CD4-positive, alpha-beta T cell treated with Interferon alpha-2 for 1 hour (primary cell): ENCODE measurements around the gene SPPL2B.

Source experiments
- DNase-seq, 2 donors: peaks; one replicate each; pipeline ENCODE4 v3.0.0-alpha.2; 2020 to 2022

Gene SPPL2B

GRCh38 chr19:2302319-2303210 is 25.9 kb upstream of the SPPL2B start:
- peak in 1 of 2 donors; percentile 59 for DNase-seq

- no peak for DNase-seq
Measured at GRCh38 chr19:2303211-2303798, 25.2 kb upstream of the SPPL2B start.

- no peak for DNase-seq
Measured at GRCh38 chr19:2305452-2306280, 22.8 kb upstream of the SPPL2B start.

GRCh38 chr19:2306281-2306806 is 22.1 kb upstream of the SPPL2B start:
- no peak for DNase-seq

- no peak for DNase-seq
Measured at GRCh38 chr19:2306971-2307370, 21.5 kb upstream of the SPPL2B start.

- no peak for DNase-seq
Measured at GRCh38 chr19:2307518-2308012, 20.9 kb upstream of the SPPL2B start.

GRCh38 chr19:2308114-2308556 is 20.3 kb upstream of the SPPL2B start, which contains the start of gene LINGO3:
Gene LINGO3, minus strand, starts transcription at chr19:2308154. Its CDS starts 16,378 bp downstream, at chr19:2291776.
- DNase-seq, result no peak

- DNase-seq, result no peak
Measured at GRCh38 chr19:2309734-2310362, 18.6 kb upstream of the SPPL2B start.

- DNase-seq, result no peak
Measured at GRCh38 chr19:2311093-2311492, 17.4 kb upstream of the SPPL2B start.

- DNase-seq, result no peak
Measured at GRCh38 chr19:2312820-2313501, 15.5 kb upstream of the SPPL2B start.

GRCh38 chr19:2315121-2315817 is 13.2 kb upstream of the SPPL2B start:
- no peak for DNase-seq

- DNase-seq, result peak; percentile 41 to 70
Measured at GRCh38 chr19:2315818-2316353, 12.6 kb upstream of the SPPL2B start.

GRCh38 chr19:2317300-2317699 is 11.2 kb upstream of the SPPL2B start:
- DNase-seq, result no peak

GRCh38 chr19:2317756-2318155 is 10.7 kb upstream of the SPPL2B start:
- no peak for DNase-seq

GRCh38 chr19:2318923-2319322 is 9.6 kb upstream of the SPPL2B start:
- no peak for DNase-seq

GRCh38 chr19:2319551-2319950 is 8.9 kb upstream of the SPPL2B start:
- DNase-seq, result no peak

- DNase-seq, result no peak
Measured at GRCh38 chr19:2320049-2320448, 8.4 kb upstream of the SPPL2B start.

GRCh38 chr19:2320939-2321338 is 7.5 kb upstream of the SPPL2B start:
- DNase-seq, result no peak

GRCh38 chr19:2321565-2322283 is 6.8 kb upstream of the SPPL2B start:
- no peak for DNase-seq

- DNase-seq, result no peak
Measured at GRCh38 chr19:2323707-2324106, 4.8 kb upstream of the SPPL2B start.
